H9 (cell line): ENCODE results near the gene PRODH. TPM values are rescaled to one million over a fixed set of nuclear protein-coding genes. Genes with fewer than 3 reads are reported as not detected.

ENCODE experiments used
- DNase-seq: peaks from one replicate; pipeline ENCODE4 v3.0.0-alpha.2; 2017
- H2AFZ ChIP-seq: one replicate; pipeline ENCODE4 v1.6.1; 2013; ENCODE audit warnings: mild to moderate bottlenecking, low read length, control low read depth, moderate library complexity
- H2AK5ac ChIP-seq: 2 replicates; pipeline ENCODE4 v1.6.1; 2013; ENCODE audit warnings: low read length, control low read depth, mixed read lengths; ENCODE audit not compliant: insufficient read length
- H2BK120ac ChIP-seq: one replicate; pipeline ENCODE4 v1.6.1; 2013; ENCODE audit warnings: low read depth, mild to moderate bottlenecking, low read length, control low read depth, inconsistent platforms; ENCODE audit not compliant: poor library complexity, severe bottlenecking
- H2BK12ac ChIP-seq: 2 replicates; pipeline ENCODE4 v1.6.1; 2013; ENCODE audit warnings: low read length, control low read depth, mixed read lengths, low read depth; ENCODE audit not compliant: insufficient read length
- H2BK15ac ChIP-seq: 2 replicates; pipeline ENCODE4 v1.6.1; 2013; ENCODE audit warnings: low read depth, low read length, control low read depth
- H2BK20ac ChIP-seq: one replicate; pipeline ENCODE4 v1.6.1; 2013; ENCODE audit warnings: low read depth, mild to moderate bottlenecking, low read length, control low read depth, inconsistent platforms; ENCODE audit not compliant: poor library complexity, severe bottlenecking
- H2BK5ac ChIP-seq: 2 replicates; pipeline ENCODE4 v1.6.1; 2013; ENCODE audit warnings: low read length, control low read depth, mixed read lengths; ENCODE audit not compliant: insufficient read length
- H3K14ac ChIP-seq: 2 replicates; pipeline ENCODE4 v1.6.1; 2013; ENCODE audit warnings: low read length, control low read depth; ENCODE audit not compliant: insufficient read depth
- H3K18ac ChIP-seq: 2 replicates; pipeline ENCODE4 v1.6.1; 2013; ENCODE audit warnings: low read depth, mild to moderate bottlenecking, mixed read lengths, low read length, control low read depth; ENCODE audit not compliant: insufficient read length
- H3K23ac ChIP-seq: 2 replicates; pipeline ENCODE4 v1.6.1; 2013; ENCODE audit warnings: low read length, control low read depth, mixed read lengths, low read depth; ENCODE audit not compliant: insufficient read length
- H3K23me2 ChIP-seq: 2 replicates; pipeline ENCODE4 v1.6.1; 2013; ENCODE audit warnings: low read depth, mild to moderate bottlenecking, mixed read lengths, low read length, control low read depth; ENCODE audit not compliant: insufficient read length, poor library complexity, severe bottlenecking
- H3K27ac ChIP-seq: 2 replicates; pipeline ENCODE4 v1.5.1; 2013; ENCODE audit warnings: low read length, control low read depth, mixed read lengths, low read depth; ENCODE audit not compliant: insufficient read length
- H3K27me3 ChIP-seq: 2 replicates; pipeline ENCODE4 v1.6.1; 2013; ENCODE audit warnings: low read length, control low read depth, inconsistent platforms; ENCODE audit not compliant: insufficient read depth
- H3K4ac ChIP-seq: 2 replicates; pipeline ENCODE4 v1.6.1; 2013; ENCODE audit warnings: low read depth, mild to moderate bottlenecking, control low read depth, inconsistent platforms, low read length, moderate library complexity
- H3K4me1 ChIP-seq: 2 replicates; pipeline ENCODE4 v1.6.1; 2013; ENCODE audit warnings: low read length, control low read depth, inconsistent platforms; ENCODE audit not compliant: insufficient read depth
- H3K4me2 ChIP-seq: 2 replicates; pipeline ENCODE4 v1.6.1; 2013; ENCODE audit warnings: low read length, control low read depth, mixed read lengths; ENCODE audit not compliant: insufficient read length, insufficient read depth
- H3K56ac ChIP-seq: 2 replicates; pipeline ENCODE4 v1.6.1; 2013; ENCODE audit warnings: low read depth, mild to moderate bottlenecking, mixed read lengths, low read length, control low read depth; ENCODE audit not compliant: insufficient read length
- H3K79me1 ChIP-seq: 2 replicates; pipeline ENCODE4 v1.6.1; 2013; ENCODE audit warnings: low read depth, mild to moderate bottlenecking, moderate library complexity, low read length, control low read depth, inconsistent platforms; ENCODE audit not compliant: insufficient read depth, poor library complexity, severe bottlenecking
- H3K79me2 ChIP-seq: 2 replicates; pipeline ENCODE4 v1.6.1; 2013; ENCODE audit warnings: low read length, control low read depth, inconsistent platforms; ENCODE audit not compliant: insufficient read depth
- H3K9ac ChIP-seq: 2 replicates; pipeline ENCODE4 v1.6.1; 2013; ENCODE audit warnings: low read length, control low read depth, mixed read lengths; ENCODE audit not compliant: insufficient read length; ENCODE audit errors: extremely low read depth
- H3K9me3 ChIP-seq: one replicate; pipeline ENCODE4 v1.6.1; 2013; ENCODE audit warnings: low read depth, low read length, inconsistent platforms; ENCODE audit not compliant: control insufficient read depth
- H3T11ph ChIP-seq: one replicate; pipeline ENCODE4 v1.6.1; 2013; ENCODE audit warnings: mild to moderate bottlenecking, low read length, control low read depth, inconsistent platforms
- H4K20me1 ChIP-seq: one replicate; pipeline ENCODE4 v1.6.1; 2013; ENCODE audit not compliant: control insufficient read depth, insufficient read length, insufficient read depth
- H4K5ac ChIP-seq: 2 replicates; pipeline ENCODE4 v1.6.1; 2013; ENCODE audit warnings: low read depth, mild to moderate bottlenecking, mixed read lengths, low read length, control low read depth; ENCODE audit not compliant: insufficient read length
- H4K8ac ChIP-seq: replicated peaks from 2 replicates; pipeline ENCODE4 v1.6.1; 2013; ENCODE audit warnings: low read length, control low read depth, mixed read lengths, low read depth; ENCODE audit not compliant: insufficient read length
- H4K91ac ChIP-seq: 2 replicates; pipeline ENCODE4 v1.6.1; 2013; ENCODE audit warnings: low read depth, mild to moderate bottlenecking, moderate library complexity, mixed read lengths, low read length, control low read depth; ENCODE audit not compliant: insufficient read length
- H3K27ac Mint-ChIP-seq, 3 experiments: 2 replicates in 2 of 3; 3 replicates in 1 of 3; pipeline ENCODE4 v1.8.0; 2020 to 2021; ENCODE audit warnings: mixed read lengths in 3 of 3, mild to moderate bottlenecking in 1 of 3, moderate library complexity in 1 of 3
- H3K27me3 Mint-ChIP-seq: 2 replicates; pipeline ENCODE4 v1.8.0; 2021; ENCODE audit warnings: low read depth, mild to moderate bottlenecking, moderate library complexity, mixed read lengths
- H3K36me3 Mint-ChIP-seq, 3 experiments: 2 replicates in 2 of 3; 3 replicates in 1 of 3; pipeline ENCODE4 v1.8.0; 2020 to 2021; ENCODE audit warnings: low read depth in 3 of 3, mixed read lengths in 3 of 3; ENCODE audit not compliant: insufficient read depth in 1 of 3
- H3K4me1 Mint-ChIP-seq, 2 experiments: 2 replicates each; pipeline ENCODE4 v1.8.0; 2020; ENCODE audit warnings: mixed read lengths in 2 of 2
- H3K4me3 Mint-ChIP-seq, 2 experiments: 2 replicates in 1 of 2; 3 replicates in 1 of 2; pipeline ENCODE4 v1.8.0; 2020 to 2021; ENCODE audit warnings: mild to moderate bottlenecking in 2 of 2, mixed read lengths in 2 of 2, moderate library complexity in 1 of 2
- H3K9me3 Mint-ChIP-seq, 2 experiments: 2 replicates in 1 of 2; 3 replicates in 1 of 2; pipeline ENCODE4 v1.8.0; 2020; ENCODE audit warnings: mild to moderate bottlenecking in 2 of 2, mixed read lengths in 2 of 2, moderate library complexity in 1 of 2
- WGBS: extraction: QIAGEN DNeasy Blood & Tissue Kit; methylation state at CpG from one replicate; pipeline ENCODE4 v1.1.7; 2013; ENCODE audit warnings: missing lambda C conversion rate, low lambda C conversion rate, mixed read lengths; ENCODE audit not compliant: insufficient read length; ENCODE audit errors: extremely low coverage; 5-methylcytosine and 5-hydroxymethylcytosine counted together
- total RNA-seq: library from RNA; stranded (reverse); gene quantifications from 2 replicates; pipeline ENCODE4 v1.2.1, GENCODE V29; 2021
- TF ChIP-seq, protein P1 (sequence below): fragments of 200-600 bp; sonication (generic); conservative IDR thresholded peaks from 3 replicates; pipeline ENCODE4 v1.8.0; 2021; ENCODE audit warnings: antibody characterized with exemption, mild to moderate bottlenecking

Gene PRODH
- total RNA-seq, 1 experiment from 2014 or later: 51.2 TPM

DNA sequence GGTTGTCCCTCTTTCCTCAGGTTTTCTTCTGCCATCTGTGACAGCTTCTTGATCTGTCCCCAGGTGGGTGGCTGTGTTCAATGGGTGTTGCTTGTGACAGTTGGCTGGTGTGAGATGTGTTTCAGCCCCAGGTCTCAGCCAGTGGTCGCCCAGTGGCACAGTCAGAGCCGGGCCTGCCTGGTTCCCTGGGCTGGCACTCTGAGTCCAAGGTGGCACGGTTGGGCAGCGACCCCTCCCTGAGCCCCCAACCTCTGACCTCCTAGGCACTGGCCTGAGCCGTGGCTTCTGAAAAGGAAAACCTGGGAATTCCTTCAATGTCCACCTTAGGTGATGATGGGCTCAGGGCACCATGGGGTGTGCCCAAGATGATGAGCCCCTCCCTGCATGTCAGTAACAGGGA, 14.0 kb upstream of the PRODH start:
- Mint-ChIP-seq H3K27ac (0 out of 7 replicates have a peak overlapping the region, but pooled peaks of 2 of the 3 experiments have one; percentile 24 to 32), H3K36me3 (peaks cover 0 to 18% (median 14%) of the 10 kb centered on the region in 3 experiments; a peak in 4 of 7 replicates), H3K9me3 (no peaks in the 10 kb centered on the region; a peak in 1 of 5 replicates), H3K4me3 (no peak overlapping the region), H3K4me1 (peaks cover 32% of the 10 kb centered on the region in 2 experiments), H3K27me3 (peaks cover 2% of the 10 kb centered on the region; the same call in 1 of the 2 replicates)
- Histone ChIP-seq H4K5ac (no peak overlapping the region), H4K8ac (no peak overlapping the region), H2BK20ac (no peak overlapping the region), H2AFZ (no peak overlapping the region), H3K27me3 (no peaks in the 10 kb centered on the region), H4K20me1 (no peaks in the 10 kb centered on the region), H3K9ac (no peak overlapping the region), H3K27ac (no peak overlapping the region), H2BK5ac (no peak overlapping the region), H2BK12ac (no peak overlapping the region), H3K56ac (no peak overlapping the region), H3K4ac (no peak overlapping the region), H2BK15ac (no peak overlapping the region), H3K79me1 (no peaks in the 10 kb centered on the region), H4K91ac (no peak overlapping the region), H3K23me2 (no peaks in the 10 kb centered on the region), H3K18ac (no peak overlapping the region), H3K79me2 (no peaks in the 10 kb centered on the region), H2AK5ac (no peak overlapping the region), H2BK120ac (no peak overlapping the region), H3K23ac (no peak overlapping the region), H3K4me1 (no peaks in the 10 kb centered on the region), H3K4me2 (no peak overlapping the region), H3T11ph (no peak overlapping the region), H3K9me3 (no peaks in the 10 kb centered on the region), H3K14ac (no peak overlapping the region)
- TF ChIP-seq, protein P1, sequence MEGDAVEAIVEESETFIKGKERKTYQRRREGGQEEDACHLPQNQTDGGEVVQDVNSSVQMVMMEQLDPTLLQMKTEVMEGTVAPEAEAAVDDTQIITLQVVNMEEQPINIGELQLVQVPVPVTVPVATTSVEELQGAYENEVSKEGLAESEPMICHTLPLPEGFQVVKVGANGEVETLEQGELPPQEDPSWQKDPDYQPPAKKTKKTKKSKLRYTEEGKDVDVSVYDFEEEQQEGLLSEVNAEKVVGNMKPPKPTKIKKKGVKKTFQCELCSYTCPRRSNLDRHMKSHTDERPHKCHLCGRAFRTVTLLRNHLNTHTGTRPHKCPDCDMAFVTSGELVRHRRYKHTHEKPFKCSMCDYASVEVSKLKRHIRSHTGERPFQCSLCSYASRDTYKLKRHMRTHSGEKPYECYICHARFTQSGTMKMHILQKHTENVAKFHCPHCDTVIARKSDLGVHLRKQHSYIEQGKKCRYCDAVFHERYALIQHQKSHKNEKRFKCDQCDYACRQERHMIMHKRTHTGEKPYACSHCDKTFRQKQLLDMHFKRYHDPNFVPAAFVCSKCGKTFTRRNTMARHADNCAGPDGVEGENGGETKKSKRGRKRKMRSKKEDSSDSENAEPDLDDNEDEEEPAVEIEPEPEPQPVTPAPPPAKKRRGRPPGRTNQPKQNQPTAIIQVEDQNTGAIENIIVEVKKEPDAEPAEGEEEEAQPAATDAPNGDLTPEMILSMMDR: no peak
- no CpG with 5 or more reads among the region's 5 CpGs for WGBS
- no peak for DNase-seq
